Natural killer cell (primary cell): ENCODE measurements around the gene THSD7B. TPM values are rescaled to one million over a fixed set of nuclear protein-coding genes. Genes with fewer than 3 reads are reported as not detected.

ENCODE experiments used
- ATAC-seq, 3 donors: fragments of 150-1000 bp in 2 of 3; fragments of 200-7000 bp in 1 of 3; cut with Tn5 transposase; 1 replicate in 1 of 3; 2 replicates in 2 of 3; pipeline ENCODE4 v1.10.0; 2021; ENCODE audit warnings: mild to moderate bottlenecking in 2 of 3, moderate library complexity in 2 of 3
- DNase-seq, 2 donors: peaks; one replicate each; pipeline versions ENCODE4 v3.0.0 to v3.0.0-alpha.2; 2013 to 2021; ENCODE audit warnings: mixed read lengths in 1 of 2
- H3K27ac ChIP-seq: one replicate; pipeline ENCODE4 v1.5.1; 2013; ENCODE audit warnings: mild to moderate bottlenecking, low read length
- H3K27me3 ChIP-seq: one replicate; pipeline ENCODE4 v1.6.1; 2013; ENCODE audit warnings: low read length; ENCODE audit not compliant: control insufficient read depth, insufficient read depth
- H3K36me3 ChIP-seq: one replicate; pipeline ENCODE4 v1.6.1; 2013; ENCODE audit warnings: low read length; ENCODE audit not compliant: control insufficient read depth, insufficient read depth
- H3K4me1 ChIP-seq: one replicate; pipeline ENCODE4 v1.6.1; 2013; ENCODE audit warnings: low read length; ENCODE audit not compliant: control insufficient read depth, insufficient read depth
- H3K4me3 ChIP-seq: one replicate; pipeline ENCODE4 v1.5.1; 2013; ENCODE audit warnings: low read length
- H3K9me3 ChIP-seq: one replicate; pipeline ENCODE4 v1.6.1; 2013; ENCODE audit warnings: low read length; ENCODE audit not compliant: control insufficient read depth, insufficient read depth
- H3K27ac Mint-ChIP-seq, 2 donors: one replicate each; pipeline ENCODE4 v1.8.0; 2022; ENCODE audit warnings: mild to moderate bottlenecking in 2 of 2, mixed read lengths in 2 of 2, moderate library complexity in 1 of 2
- H3K27me3 Mint-ChIP-seq, 2 donors: one replicate each; pipeline ENCODE4 v1.8.0; 2022; ENCODE audit warnings: low read depth in 2 of 2, mixed read lengths in 2 of 2
- H3K36me3 Mint-ChIP-seq: one replicate; pipeline ENCODE4 v1.8.0; 2022; ENCODE audit warnings: mixed read lengths
- H3K4me1 Mint-ChIP-seq, 2 donors: one replicate each; pipeline ENCODE4 v1.8.0; 2022; ENCODE audit warnings: mixed read lengths in 2 of 2
- H3K4me3 Mint-ChIP-seq: one replicate; pipeline ENCODE4 v1.8.0; 2022; ENCODE audit warnings: mild to moderate bottlenecking, moderate library complexity, mixed read lengths
- H3K9me3 Mint-ChIP-seq, 2 donors: one replicate each; pipeline ENCODE4 v1.8.0; 2022; ENCODE audit warnings: mixed read lengths in 2 of 2
- WGBS: methylation state at CpG from one replicate; pipeline ENCODE4 v1.1.7; 2013; ENCODE audit warnings: missing lambda C conversion rate; ENCODE audit not compliant: insufficient coverage; 5-methylcytosine and 5-hydroxymethylcytosine counted together
- intact Hi-C: fragments of 100-400 bp; cut with micrococcal nuclease; formaldehyde crosslinking; loops from one replicate; pipeline ENCODE4 v1.14.2; 2022
- total RNA-seq, 4 donors: library from RNA; stranded (reverse); fragments of 120-200 nt in 1 of 4; gene quantifications; one replicate each; pipeline versions ENCODE4 v1.2.3 to v1.2.4, GENCODE V29; 2013 to 2022
- TF ChIP-seq, protein P1 (sequence below): fragments of 200-600 bp; IDR thresholded peaks from one replicate; pipeline ENCODE4 v1.8.0; 2022; ENCODE audit warnings: antibody characterized with exemption

Gene THSD7B
- total RNA-seq, 3 donors from 2014 or later (not counting 1 experiment from before 2014, with no cell fraction given): not detected

DNA sequence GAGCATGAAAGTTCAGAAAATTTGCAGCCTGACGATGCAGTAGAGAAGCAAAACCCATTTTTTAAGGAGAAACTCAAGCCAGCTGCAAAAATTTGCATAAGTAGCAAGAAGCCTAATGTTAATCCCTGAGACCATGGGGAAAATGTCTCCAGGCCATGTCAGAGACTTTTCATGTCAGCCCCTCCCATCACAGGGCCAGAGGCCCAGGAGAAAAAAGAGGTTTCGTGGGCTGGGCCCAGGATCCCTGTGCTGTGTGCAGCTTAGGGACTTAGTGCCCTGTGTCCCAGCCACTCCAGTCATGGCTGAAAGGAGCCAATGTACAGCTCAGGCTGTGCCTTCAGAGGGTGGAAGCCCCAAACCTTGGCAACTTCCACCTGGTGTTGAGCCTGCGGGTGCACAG lies 533.0 kb downstream of the THSD7B start:
- H3K27me3 ChIP-seq: no peaks in the 10 kb centered on the region
- H3K27ac ChIP-seq: no peak overlapping the region
- Mint-ChIP-seq H3K9me3 (peaks cover 12 to 15% of the 10 kb centered on the region in 2 donors), H3K36me3 (no peaks in the 10 kb centered on the region), H3K4me1 (no peaks in the 10 kb centered on the region), H3K27me3 (no peaks in the 10 kb centered on the region), H3K27ac (no peak overlapping the region), H3K4me3 (no peak overlapping the region)
- TF ChIP-seq, protein P1, sequence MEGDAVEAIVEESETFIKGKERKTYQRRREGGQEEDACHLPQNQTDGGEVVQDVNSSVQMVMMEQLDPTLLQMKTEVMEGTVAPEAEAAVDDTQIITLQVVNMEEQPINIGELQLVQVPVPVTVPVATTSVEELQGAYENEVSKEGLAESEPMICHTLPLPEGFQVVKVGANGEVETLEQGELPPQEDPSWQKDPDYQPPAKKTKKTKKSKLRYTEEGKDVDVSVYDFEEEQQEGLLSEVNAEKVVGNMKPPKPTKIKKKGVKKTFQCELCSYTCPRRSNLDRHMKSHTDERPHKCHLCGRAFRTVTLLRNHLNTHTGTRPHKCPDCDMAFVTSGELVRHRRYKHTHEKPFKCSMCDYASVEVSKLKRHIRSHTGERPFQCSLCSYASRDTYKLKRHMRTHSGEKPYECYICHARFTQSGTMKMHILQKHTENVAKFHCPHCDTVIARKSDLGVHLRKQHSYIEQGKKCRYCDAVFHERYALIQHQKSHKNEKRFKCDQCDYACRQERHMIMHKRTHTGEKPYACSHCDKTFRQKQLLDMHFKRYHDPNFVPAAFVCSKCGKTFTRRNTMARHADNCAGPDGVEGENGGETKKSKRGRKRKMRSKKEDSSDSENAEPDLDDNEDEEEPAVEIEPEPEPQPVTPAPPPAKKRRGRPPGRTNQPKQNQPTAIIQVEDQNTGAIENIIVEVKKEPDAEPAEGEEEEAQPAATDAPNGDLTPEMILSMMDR: no peak
- DNase-seq (no peak), ATAC-seq (no peak)
- 74% methylated on average over 3 of the region's 3 CpGs for WGBS
- no peaks in the 10 kb centered on the region for H3K36me3 ChIP-seq
- H3K9me3 ChIP-seq: no peaks in the 10 kb centered on the region
- H3K4me3 ChIP-seq: no peak overlapping the region
- H3K4me1 ChIP-seq: no peaks in the 10 kb centered on the region
- intact Hi-C loops: no loop called here

DNA sequence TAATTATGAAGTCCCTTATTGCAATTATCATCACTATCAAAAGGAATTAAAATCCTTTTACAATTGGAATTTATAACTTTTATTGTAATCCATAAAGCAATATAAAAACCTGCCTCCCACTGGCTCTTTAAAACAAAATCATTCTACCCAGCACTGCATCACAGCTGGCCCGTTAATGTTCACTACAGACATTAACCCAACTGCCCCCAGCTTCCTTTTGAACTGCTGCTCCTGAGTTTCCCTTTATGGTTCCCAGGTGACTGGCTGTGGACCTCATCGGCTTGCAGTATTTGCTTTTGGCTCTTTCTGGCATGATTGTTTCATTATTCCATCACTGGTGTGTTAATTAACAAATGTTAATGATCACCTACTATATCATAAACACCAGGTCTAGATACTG lies 535.6 kb downstream of the THSD7B start:
- Mint-ChIP-seq H3K27ac (no peak overlapping the region), H3K9me3 (peaks cover 5 to 7% of the 10 kb centered on the region in 2 donors), H3K4me1 (no peaks in the 10 kb centered on the region), H3K36me3 (no peaks in the 10 kb centered on the region), H3K4me3 (no peak overlapping the region), H3K27me3 (no peaks in the 10 kb centered on the region)
- ATAC-seq (no peak), DNase-seq (no peak)
- no peaks in the 10 kb centered on the region for H3K9me3 ChIP-seq
- no peak overlapping the region for H3K27ac ChIP-seq
- no peak overlapping the region for H3K4me3 ChIP-seq
- H3K4me1 ChIP-seq: no peaks in the 10 kb centered on the region
- WGBS: 80% methylated on average over 2 of the region's 2 CpGs
- TF ChIP-seq, protein P1: no peak
- H3K27me3 ChIP-seq: no peaks in the 10 kb centered on the region
- intact Hi-C loops: no loop called here
- no peaks in the 10 kb centered on the region for H3K36me3 ChIP-seq

DNA sequence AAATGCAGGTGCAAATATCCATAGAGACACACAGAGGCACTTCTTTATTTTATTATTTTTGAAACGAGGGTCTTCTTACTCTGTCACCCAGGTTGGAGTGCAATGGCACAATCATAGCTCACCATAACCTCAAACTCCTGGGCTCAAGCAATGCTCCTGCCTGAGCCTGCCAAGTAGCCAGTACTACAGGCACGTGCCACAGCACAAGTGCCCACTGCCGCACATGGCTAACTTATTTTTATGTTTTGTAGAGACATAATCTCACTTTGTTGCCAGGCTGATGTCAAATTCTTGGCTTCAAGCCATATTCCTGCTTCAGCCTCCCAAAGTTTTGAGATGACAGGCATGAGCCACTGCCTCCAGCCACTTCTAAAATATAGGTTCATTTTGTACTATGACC lies 537.6 kb downstream of the THSD7B start:
- no peaks in the 10 kb centered on the region for H3K27me3 ChIP-seq
- TF ChIP-seq, protein P1: no peak
- H3K4me3 Mint-ChIP-seq: no peak overlapping the region
- no peaks in the 10 kb centered on the region for H3K4me1 Mint-ChIP-seq
- no peaks in the 10 kb centered on the region for H3K9me3 ChIP-seq
- H3K27me3 Mint-ChIP-seq: no peaks in the 10 kb centered on the region
- WGBS: 74% methylated on average over 3 of the region's 3 CpGs
- no peaks in the 10 kb centered on the region for H3K36me3 Mint-ChIP-seq
- intact Hi-C loops: no loop called here
- H3K4me3 ChIP-seq: no peak overlapping the region
- DNase-seq: no peak
- no peak overlapping the region for H3K27ac Mint-ChIP-seq
- ATAC-seq: no peak
- no peak overlapping the region for H3K27ac ChIP-seq
- no peaks in the 10 kb centered on the region for H3K4me1 ChIP-seq
- H3K36me3 ChIP-seq: no peaks in the 10 kb centered on the region
- peaks cover 0 to 3% of the 10 kb centered on the region in 2 donors for H3K9me3 Mint-ChIP-seq

DNA sequence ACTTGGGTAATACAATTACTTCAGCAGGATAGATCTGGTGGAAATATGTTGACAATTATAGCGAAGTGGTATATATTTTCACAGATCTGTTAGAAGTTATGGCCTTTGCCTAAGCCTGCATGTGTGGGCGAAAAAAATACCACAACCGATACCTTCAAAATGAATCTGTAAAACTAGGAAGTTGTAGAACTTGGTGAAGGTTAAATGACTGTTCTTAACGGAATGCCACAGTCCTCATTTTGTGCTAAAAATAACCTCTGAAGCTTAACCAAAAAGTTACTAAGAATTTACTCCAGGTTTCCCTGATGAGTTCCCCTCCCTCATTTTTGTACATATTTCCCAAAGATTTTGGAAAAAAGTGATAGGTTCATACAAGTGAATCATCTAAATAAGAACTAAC lies 550.7 kb downstream of the THSD7B start:
- H3K36me3 Mint-ChIP-seq: no peaks in the 10 kb centered on the region
- ATAC-seq (no peak), DNase-seq (no peak)
- H3K4me3 Mint-ChIP-seq: no peak overlapping the region
- intact Hi-C loops: no loop called here
- no peaks in the 10 kb centered on the region for H3K36me3 ChIP-seq
- no peak overlapping the region for H3K27ac Mint-ChIP-seq
- no peaks in the 10 kb centered on the region for H3K27me3 Mint-ChIP-seq
- 91% methylated on average over 4 of the region's 4 CpGs for WGBS
- no peak overlapping the region for H3K4me3 ChIP-seq
- H3K4me1 ChIP-seq: no peaks in the 10 kb centered on the region
- TF ChIP-seq, protein P1: no peak
- no peaks in the 10 kb centered on the region for H3K9me3 ChIP-seq
- no peaks in the 10 kb centered on the region for H3K4me1 Mint-ChIP-seq
- no peak overlapping the region for H3K27ac ChIP-seq
- peaks cover 6 to 8% of the 10 kb centered on the region in 2 donors for H3K9me3 Mint-ChIP-seq
- H3K27me3 ChIP-seq: no peaks in the 10 kb centered on the region
